Activated naive CD8-positive, alpha-beta T cell treated with anti-CD3 and anti-CD28 coated beads, Interleukin-2, amount 10 ng/mL, durations not matched to agents 7 days and 5 days (primary cell): ENCODE results near the gene PPP2R5A. TPM values are rescaled to one million over a fixed set of nuclear protein-coding genes. Genes with fewer than 3 reads are reported as not detected.
"Not testable (repeated sequence)": the region's sequence is repeated elsewhere in the genome, so short reads cannot be mapped to it uniquely, and the experiment has no call there.

ENCODE experiments used
- ATAC-seq: fragments of 150-1000 bp; cut with Tn5 transposase; one replicate; pipeline ENCODE4 v1.10.0; 2021; ENCODE audit warnings: low read depth, moderate library complexity
- POLR2A ChIA-PET: fragments of 350-600 bp; sonication (Branson Sonifier 250); formaldehyde crosslinking; loops from one replicate; lab custom pipeline; 2021; ENCODE audit warnings: antibody characterized with exemption; lab: Charles Lee
- DNase-seq: peaks from one replicate; pipeline ENCODE4 v3.0.0; 2021
- H3K27ac Mint-ChIP-seq: one replicate; pipeline ENCODE4 v1.8.0; 2022; ENCODE audit warnings: mild to moderate bottlenecking, mixed read lengths
- H3K27me3 Mint-ChIP-seq: one replicate; pipeline ENCODE4 v1.8.0; 2022; ENCODE audit warnings: mild to moderate bottlenecking, moderate library complexity, mixed read lengths
- H3K36me3 Mint-ChIP-seq: one replicate; pipeline ENCODE4 v1.8.0; 2021; ENCODE audit warnings: mild to moderate bottlenecking, mixed read lengths
- H3K4me1 Mint-ChIP-seq: one replicate; pipeline ENCODE4 v1.8.0; 2021; ENCODE audit warnings: mixed read lengths
- H3K4me3 Mint-ChIP-seq: one replicate; pipeline ENCODE4 v1.8.0; 2022; ENCODE audit warnings: mild to moderate bottlenecking, moderate library complexity, mixed read lengths
- H3K9me3 Mint-ChIP-seq: one replicate; pipeline ENCODE4 v1.8.0; 2021; ENCODE audit warnings: mixed read lengths
- total RNA-seq, 2 experiments: library from RNA; stranded (reverse); gene quantifications; one replicate each; pipeline ENCODE4 v1.2.3, GENCODE V29; 2021

The PPP2R5A gene
- total RNA-seq, 2 experiments from 2014 or later: 58.8 to 60.0 TPM

GRCh38 chr1:212313616-212314015 is 28.4 kb downstream of the PPP2R5A start:
- peaks cover 31% of the 10 kb centered on the region for H3K36me3 Mint-ChIP-seq
- DNase-seq: no peak
- H3K4me3 Mint-ChIP-seq: no peak overlapping the region
- no peak overlapping the region for H3K27ac Mint-ChIP-seq
- peaks cover 8% of the 10 kb centered on the region for H3K4me1 Mint-ChIP-seq
- no peaks in the 10 kb centered on the region for H3K9me3 Mint-ChIP-seq
- no peaks in the 10 kb centered on the region for H3K27me3 Mint-ChIP-seq
- POLR2A ChIA-PET: no interaction called here
- ATAC-seq: no peak

DNA sequence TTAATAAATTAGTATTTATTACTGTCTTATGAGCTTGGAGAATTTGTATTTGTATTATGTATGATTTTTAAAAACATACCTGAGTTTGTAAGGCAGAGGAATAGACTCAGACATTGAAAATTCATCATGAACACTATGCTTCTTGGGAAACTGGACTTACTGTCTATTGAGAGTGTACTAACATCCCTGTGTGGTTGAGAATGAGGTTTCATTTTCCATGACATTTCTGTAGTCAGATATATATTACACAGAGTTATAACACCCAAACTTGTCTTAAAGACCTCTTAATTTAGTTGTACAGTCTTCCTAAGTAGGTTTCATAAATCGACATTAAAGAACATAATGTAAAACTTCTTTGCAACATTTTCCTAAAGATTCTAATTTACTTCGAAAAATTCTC is 30.0 kb downstream of the PPP2R5A start:
- Mint-ChIP-seq H3K9me3 (no peaks in the 10 kb centered on the region), H3K4me1 (peaks cover 8% of the 10 kb centered on the region), H3K27me3 (no peaks in the 10 kb centered on the region), H3K27ac (no peak overlapping the region), H3K4me3 (no peak overlapping the region), H3K36me3 (peaks cover 23% of the 10 kb centered on the region)
- ATAC-seq (no peak), DNase-seq (no peak)
- POLR2A ChIA-PET: no interaction called here

DNA sequence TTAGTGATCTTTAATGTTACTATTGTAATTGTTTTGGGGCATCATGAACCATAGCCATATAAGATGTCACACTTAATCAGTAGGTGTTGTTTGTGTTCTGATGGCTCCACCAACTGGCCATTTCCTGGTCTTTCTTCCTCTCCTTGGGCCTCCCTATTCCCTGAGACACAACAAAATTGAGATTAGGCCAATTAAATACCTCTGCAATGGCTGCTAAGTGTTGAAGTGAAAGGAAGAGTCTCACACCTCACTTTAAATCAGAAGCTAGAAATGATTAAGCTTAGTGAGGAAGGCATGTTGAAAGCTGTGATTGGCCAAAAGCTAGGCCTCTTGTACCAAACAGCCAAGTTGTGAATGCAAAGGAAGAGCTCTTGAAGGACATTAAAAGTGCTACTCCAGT is 30.7 kb downstream of the PPP2R5A start:
- POLR2A ChIA-PET: no interaction called here
- no peaks in the 10 kb centered on the region for H3K9me3 Mint-ChIP-seq
- no peaks in the 10 kb centered on the region for H3K27me3 Mint-ChIP-seq
- H3K27ac Mint-ChIP-seq: no peak overlapping the region
- DNase-seq (no peak), ATAC-seq (no peak)
- H3K36me3 Mint-ChIP-seq: peaks cover 17% of the 10 kb centered on the region
- no peak overlapping the region for H3K4me3 Mint-ChIP-seq
- H3K4me1 Mint-ChIP-seq: peaks cover 8% of the 10 kb centered on the region

GRCh38 chr1:212317916-212318315 is 32.7 kb downstream of the PPP2R5A start:
- no peak for DNase-seq
- Mint-ChIP-seq H3K27me3 (no peaks in the 10 kb centered on the region), H3K27ac (no peak overlapping the region), H3K4me1 (peaks cover 10% of the 10 kb centered on the region), H3K9me3 (no peaks in the 10 kb centered on the region), H3K4me3 (no peak overlapping the region), H3K36me3 (peaks cover 12% of the 10 kb centered on the region)
- ATAC-seq: no peak
- POLR2A ChIA-PET: no interaction called here

GRCh38 chr1:212321031-212321430 is 35.8 kb downstream of the PPP2R5A start:
- H3K4me3 Mint-ChIP-seq, H3K9me3 Mint-ChIP-seq, POLR2A ChIA-PET, ATAC-seq, DNase-seq, H3K27me3 Mint-ChIP-seq, H3K27ac Mint-ChIP-seq: not testable (repeated sequence)
- Mint-ChIP-seq H3K36me3 (peaks cover 17% of the 10 kb centered on the region), H3K4me1 (peaks cover 12% of the 10 kb centered on the region)

DNA sequence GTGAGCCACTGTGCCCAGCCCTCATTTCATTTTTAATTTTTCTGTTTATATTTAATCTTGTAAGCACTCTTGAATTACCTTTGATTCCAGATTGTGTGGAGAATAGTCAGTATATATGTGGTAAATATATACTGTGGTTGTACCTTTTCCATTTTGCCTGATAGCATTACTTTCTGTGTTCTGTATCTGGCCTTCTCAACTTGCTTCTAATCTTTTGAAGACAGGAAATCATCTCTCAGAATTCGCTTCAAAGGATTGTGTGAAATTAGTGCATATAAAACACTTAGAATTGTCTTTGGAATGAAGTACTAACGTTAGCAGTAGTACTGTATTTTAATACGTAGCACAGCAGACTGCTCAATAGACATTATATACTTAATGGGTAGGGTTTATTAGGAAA is 37.9 kb downstream of the PPP2R5A start:
- DNase-seq (no peak), ATAC-seq (no peak)
- POLR2A ChIA-PET: no interaction called here
- Mint-ChIP-seq H3K36me3 (peaks cover 18% of the 10 kb centered on the region), H3K9me3 (no peaks in the 10 kb centered on the region), H3K27ac (no peak overlapping the region), H3K4me3 (no peak overlapping the region), H3K4me1 (peaks cover 9% of the 10 kb centered on the region), H3K27me3 (no peaks in the 10 kb centered on the region)

- no peak overlapping the region for H3K4me3 Mint-ChIP-seq
- peaks cover 22% of the 10 kb centered on the region for H3K36me3 Mint-ChIP-seq
- no peak for DNase-seq
- POLR2A ChIA-PET: no interaction called here
- H3K4me1 Mint-ChIP-seq: peaks cover 10% of the 10 kb centered on the region
- no peaks in the 10 kb centered on the region for H3K27me3 Mint-ChIP-seq
- H3K9me3 Mint-ChIP-seq: no peaks in the 10 kb centered on the region
- no peak for ATAC-seq
- no peak overlapping the region for H3K27ac Mint-ChIP-seq
Observed at GRCh38 chr1:212326541-212326940, 41.3 kb downstream of the PPP2R5A start.

DNA sequence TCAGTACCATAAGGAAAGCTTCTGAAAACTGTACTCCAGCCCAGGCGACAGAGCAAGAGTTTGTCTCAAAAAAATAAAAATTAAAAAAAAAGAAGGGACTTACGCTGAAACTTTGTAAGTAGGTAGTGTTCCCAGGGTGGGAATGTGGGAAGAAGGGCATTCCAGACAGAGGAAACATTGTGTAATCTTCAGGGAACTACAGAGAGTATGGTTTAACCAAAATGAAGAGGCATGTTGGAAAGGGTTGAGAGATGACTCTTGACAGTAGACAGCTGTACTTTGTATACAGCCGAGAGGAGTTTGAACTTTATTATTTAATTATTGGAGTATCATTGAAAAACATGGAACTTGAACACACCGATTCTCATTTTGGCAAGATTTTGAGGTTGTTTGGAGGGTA is 43.0 kb downstream of the PPP2R5A start:
- POLR2A ChIA-PET: no interaction called here
- H3K27ac Mint-ChIP-seq: no peak overlapping the region
- H3K36me3 Mint-ChIP-seq: peaks cover 23% of the 10 kb centered on the region
- no peaks in the 10 kb centered on the region for H3K9me3 Mint-ChIP-seq
- no peaks in the 10 kb centered on the region for H3K27me3 Mint-ChIP-seq
- H3K4me3 Mint-ChIP-seq: no peak overlapping the region
- no peak for ATAC-seq
- DNase-seq: no peak
- peaks cover 5% of the 10 kb centered on the region for H3K4me1 Mint-ChIP-seq

DNA sequence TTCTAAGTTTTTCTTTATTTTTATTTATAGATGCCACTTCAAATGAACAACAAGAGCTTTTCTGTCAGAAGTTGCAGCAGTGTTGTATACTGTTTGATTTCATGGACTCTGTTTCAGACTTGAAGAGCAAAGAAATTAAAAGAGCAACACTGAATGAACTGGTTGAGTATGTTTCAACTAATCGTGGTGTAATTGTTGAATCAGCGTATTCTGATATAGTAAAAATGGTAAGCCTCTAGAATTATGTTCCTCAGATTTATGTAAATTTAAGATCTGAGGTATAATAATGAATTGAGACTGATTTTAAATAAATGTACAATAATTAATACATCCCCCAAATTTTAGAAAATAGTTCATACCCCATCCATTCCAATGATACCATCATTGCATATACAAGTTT is 43.9 kb downstream of the PPP2R5A start:
- Mint-ChIP-seq H3K36me3 (peaks cover 27% of the 10 kb centered on the region), H3K4me3 (no peak overlapping the region), H3K27me3 (no peaks in the 10 kb centered on the region), H3K9me3 (no peaks in the 10 kb centered on the region), H3K27ac (no peak overlapping the region), H3K4me1 (peaks cover 3% of the 10 kb centered on the region)
- POLR2A ChIA-PET: no interaction called here
- no peak for ATAC-seq
- DNase-seq: no peak

DNA sequence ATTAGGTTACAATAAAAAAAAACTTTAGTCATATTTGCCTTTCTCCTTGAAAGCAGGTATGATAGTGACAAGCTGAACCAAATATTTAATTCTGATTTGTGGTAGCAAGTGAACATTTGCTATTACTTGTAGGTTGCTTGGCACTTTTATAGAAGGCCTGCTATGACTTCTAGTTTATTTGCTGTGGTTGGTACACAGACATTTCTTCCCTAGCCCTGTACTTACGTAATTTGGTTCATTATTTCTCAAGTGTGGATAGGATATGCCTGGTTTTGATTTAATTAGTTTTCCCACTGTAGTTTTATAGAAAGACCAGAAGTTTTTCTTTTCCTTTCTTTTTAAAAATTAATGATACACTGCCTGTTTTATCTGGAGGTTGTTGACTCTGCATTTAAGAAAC is 55.9 kb downstream of the PPP2R5A start:
- ATAC-seq (no peak), DNase-seq (no peak)
- POLR2A ChIA-PET: interaction anchor here (0.6 kb wide), 1 partner anchor 351 kb away, joined by 3 read pairs; no protein-coding TSS in a partner anchor
- Mint-ChIP-seq H3K9me3 (no peaks in the 10 kb centered on the region), H3K4me3 (no peak overlapping the region), H3K27ac (no peak overlapping the region), H3K4me1 (no peaks in the 10 kb centered on the region), H3K36me3 (peaks cover 21% of the 10 kb centered on the region), H3K27me3 (no peaks in the 10 kb centered on the region)

GRCh38 chr1:212344905-212345304 is 59.7 kb downstream of the PPP2R5A start:
- ATAC-seq (no peak), DNase-seq (no peak)
- Mint-ChIP-seq H3K36me3 (peaks cover 26% of the 10 kb centered on the region), H3K27me3 (no peaks in the 10 kb centered on the region), H3K27ac (no peak overlapping the region), H3K4me1 (no peaks in the 10 kb centered on the region), H3K4me3 (no peak overlapping the region), H3K9me3 (no peaks in the 10 kb centered on the region)
- POLR2A ChIA-PET: no interaction called here

- no peaks in the 10 kb centered on the region for H3K27me3 Mint-ChIP-seq
- H3K9me3 Mint-ChIP-seq: no peaks in the 10 kb centered on the region
- DNase-seq (no peak), ATAC-seq (no peak)
- H3K4me1 Mint-ChIP-seq: no peaks in the 10 kb centered on the region
- POLR2A ChIA-PET: no interaction called here
- H3K27ac Mint-ChIP-seq: no peak overlapping the region
- peaks cover 26% of the 10 kb centered on the region for H3K36me3 Mint-ChIP-seq
- H3K4me3 Mint-ChIP-seq: no peak overlapping the region
Observed at GRCh38 chr1:212346601-212347000, 61.4 kb downstream of the PPP2R5A start.

DNA sequence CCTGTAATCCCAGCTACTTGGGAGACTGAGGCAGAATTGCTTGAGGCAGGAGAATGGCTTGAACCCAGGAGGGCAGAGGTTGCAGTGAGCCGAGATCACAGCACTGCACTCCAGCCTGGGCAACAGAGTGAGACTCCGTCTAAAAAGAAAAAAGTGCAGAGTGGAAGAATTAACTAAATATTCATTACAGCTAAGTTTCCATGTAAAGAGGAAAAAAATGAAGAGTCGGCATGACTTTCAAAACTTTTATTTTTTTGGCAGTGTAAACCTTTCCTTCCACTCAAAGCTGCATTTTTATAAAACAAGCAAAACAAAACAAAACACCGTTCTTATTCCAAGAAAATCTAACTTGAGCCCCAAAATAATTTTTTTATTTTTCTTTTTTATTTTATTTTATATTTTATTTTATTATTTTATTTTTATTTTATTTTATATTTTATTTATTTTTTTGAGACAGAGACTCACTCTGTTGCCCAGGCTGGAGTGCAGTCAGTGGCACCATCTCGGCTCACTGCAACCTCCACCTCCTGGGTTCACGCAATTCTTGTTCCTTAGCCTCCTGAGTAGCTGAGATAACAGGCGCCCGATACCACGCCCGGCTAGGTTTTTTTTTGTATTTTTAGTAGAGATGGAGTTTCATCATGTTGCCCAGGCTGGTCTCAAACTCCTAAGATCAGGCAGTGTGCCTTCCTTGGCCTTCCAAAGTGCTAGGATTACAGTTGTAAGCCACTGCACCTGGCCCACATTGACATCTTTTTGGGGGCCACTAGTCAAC is 66.6 kb downstream of the PPP2R5A start:
- H3K36me3 Mint-ChIP-seq: peaks cover 24% of the 10 kb centered on the region
- no peaks in the 10 kb centered on the region for H3K4me1 Mint-ChIP-seq
- POLR2A ChIA-PET: no interaction called here
- no peaks in the 10 kb centered on the region for H3K9me3 Mint-ChIP-seq
- ATAC-seq: no peak
- no peak for DNase-seq
- H3K4me3 Mint-ChIP-seq: no peak overlapping the region
- H3K27ac Mint-ChIP-seq: no peak overlapping the region
- H3K27me3 Mint-ChIP-seq: no peaks in the 10 kb centered on the region

DNA sequence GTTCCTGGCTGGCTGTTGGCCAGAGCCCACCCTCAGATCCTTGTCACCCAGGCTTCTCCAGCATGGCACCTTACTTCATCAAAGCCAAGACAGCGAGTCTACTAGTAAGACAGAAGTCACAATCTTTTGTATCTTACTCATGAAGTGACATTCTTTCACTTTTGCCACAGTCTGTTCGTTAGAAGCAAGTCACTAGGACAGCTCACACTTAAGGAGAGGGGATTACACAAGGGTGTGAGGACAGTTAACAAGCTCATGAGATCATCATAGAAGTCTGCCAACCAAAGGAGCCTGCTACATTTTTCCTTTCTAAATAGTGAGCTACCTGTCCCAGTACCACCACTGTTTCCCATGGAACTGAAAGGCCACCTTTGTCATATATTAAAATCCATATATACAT is 68.0 kb downstream of the PPP2R5A start:
- DNase-seq: no peak
- no peak for ATAC-seq
- peaks cover 22% of the 10 kb centered on the region for H3K36me3 Mint-ChIP-seq
- POLR2A ChIA-PET: no interaction called here
- no peaks in the 10 kb centered on the region for H3K4me1 Mint-ChIP-seq
- no peaks in the 10 kb centered on the region for H3K27me3 Mint-ChIP-seq
- H3K27ac Mint-ChIP-seq: peak overlapping the region; percentile 47
- H3K4me3 Mint-ChIP-seq: no peak overlapping the region
- no peaks in the 10 kb centered on the region for H3K9me3 Mint-ChIP-seq
